A549 treated with dexamethasone at 1 μM for 4 hours (cell line): ENCODE results near the gene DHRS1. TPM values are rescaled to one million over a fixed set of nuclear protein-coding genes. Genes with fewer than 3 reads are reported as not detected.

Experiments used
- total RNA-seq: library from RNA; stranded (reverse); fragments of 200-300 nt; extraction: Qiagen RNA extraction; gene quantifications from 5 replicates; pipeline ENCODE4 v1.2.3, GENCODE V29; 2022

Gene DHRS1
- total RNA-seq = 9.3 to 12.6 TPM (median 11.1 TPM) in 5 replicates

GRCh38 chr14:24299255-24300191, at the start of gene DHRS1, which contains the start of gene NOP9:
Gene DHRS1 (minus strand): TSS chr14:24299780. CDS start chr14:24299106, 674 bp downstream.
Gene NOP9 (plus strand): TSS chr14:24299850. CDS start chr14:24299955, 105 bp downstream.

DNA sequence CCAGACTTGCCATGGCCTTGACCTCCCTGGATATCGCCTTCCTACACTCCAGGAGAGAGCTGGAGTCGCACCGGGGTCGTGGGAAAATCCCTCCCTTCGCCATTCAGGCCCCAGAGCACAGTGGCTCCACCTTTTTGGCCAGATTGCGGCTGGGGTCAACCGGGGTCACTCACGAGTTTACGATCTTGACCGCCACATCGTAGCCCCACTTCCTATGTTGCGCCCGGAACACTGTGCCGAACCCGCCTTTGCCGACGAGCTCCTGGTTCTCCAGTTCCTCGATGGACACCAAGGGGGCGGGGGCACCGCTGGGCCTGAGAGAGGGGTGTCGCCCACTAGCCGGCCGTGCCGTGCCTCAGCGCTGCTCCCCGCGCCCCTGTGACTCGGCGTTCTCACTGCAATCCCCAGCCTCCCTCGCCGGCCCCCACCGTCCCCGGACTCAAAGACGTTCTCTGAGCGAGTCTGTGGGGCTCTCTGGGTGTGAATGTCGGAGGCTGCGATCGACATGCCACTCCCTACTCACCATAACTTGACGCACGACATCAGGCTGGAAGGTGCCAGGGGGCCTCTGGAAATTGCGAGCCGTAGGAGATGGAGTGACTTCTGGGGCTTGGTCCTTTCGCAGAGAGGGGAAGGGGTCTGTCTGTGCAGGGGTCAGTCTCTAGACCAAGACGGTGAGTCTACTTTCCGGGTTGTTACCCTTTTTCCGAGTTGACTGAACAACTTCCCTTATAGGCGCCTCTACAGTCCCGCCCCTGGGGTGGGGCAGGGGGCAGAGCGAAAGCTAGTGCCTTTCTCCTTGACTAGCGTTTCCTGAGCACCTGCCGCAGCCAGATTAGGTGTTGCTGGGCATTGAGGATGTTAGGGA, 39.9 kb upstream of the DHRS1 start, which contains the start of gene RIPK3:
TSS of gene RIPK3 (minus strand) at position 708 of the 868 bp plus-strand sequence. CDS start at position 543, 165 bp downstream.

DNA sequence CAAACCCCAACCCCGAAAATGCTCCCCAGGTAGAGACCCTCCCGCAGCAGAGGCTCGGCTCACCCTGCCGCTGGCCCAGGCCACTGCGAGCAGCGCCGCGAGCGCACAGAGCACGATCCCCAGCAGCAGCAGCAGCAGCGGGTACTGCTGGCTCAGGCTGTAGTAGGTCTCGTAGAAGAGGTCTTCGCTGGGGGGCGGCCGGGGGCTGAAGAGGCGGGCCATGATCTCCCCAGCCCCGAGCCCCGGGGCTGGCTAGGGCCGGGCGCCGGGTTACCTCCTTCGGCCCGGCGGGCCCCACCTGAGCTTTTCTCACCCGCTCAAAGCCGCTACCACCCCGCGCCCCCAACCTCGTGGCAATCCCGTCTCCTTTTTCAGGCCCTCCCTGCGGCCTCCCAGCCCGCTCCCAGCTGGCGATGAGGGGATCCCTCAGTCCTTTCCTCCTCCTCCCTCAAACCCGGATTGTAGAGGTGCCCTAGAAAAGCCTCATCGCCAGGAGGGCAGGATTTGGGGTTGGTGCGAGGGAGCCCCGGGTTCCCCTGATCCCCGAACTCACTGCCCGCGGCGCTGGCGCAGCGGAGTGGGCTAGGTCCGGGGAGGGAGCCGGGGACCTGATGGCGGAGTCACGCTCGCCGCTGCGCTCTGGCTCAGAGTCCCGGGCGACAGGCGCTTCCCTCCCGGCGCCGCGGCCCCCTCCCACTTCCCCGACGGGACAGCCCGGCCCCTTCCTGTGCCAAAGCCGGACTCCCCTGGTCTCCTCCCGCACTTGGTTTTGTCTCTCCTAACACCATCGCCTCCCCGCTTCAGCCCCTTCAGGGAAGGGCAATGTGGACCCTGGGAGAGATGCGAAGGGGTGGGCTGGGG, 35.1 kb upstream of the DHRS1 start, which contains the start of gene ADCY4:
TSS of gene ADCY4 (minus strand) at position 641 of the 861 bp plus-strand sequence. CDS start at position 222, 419 bp downstream.

DNA sequence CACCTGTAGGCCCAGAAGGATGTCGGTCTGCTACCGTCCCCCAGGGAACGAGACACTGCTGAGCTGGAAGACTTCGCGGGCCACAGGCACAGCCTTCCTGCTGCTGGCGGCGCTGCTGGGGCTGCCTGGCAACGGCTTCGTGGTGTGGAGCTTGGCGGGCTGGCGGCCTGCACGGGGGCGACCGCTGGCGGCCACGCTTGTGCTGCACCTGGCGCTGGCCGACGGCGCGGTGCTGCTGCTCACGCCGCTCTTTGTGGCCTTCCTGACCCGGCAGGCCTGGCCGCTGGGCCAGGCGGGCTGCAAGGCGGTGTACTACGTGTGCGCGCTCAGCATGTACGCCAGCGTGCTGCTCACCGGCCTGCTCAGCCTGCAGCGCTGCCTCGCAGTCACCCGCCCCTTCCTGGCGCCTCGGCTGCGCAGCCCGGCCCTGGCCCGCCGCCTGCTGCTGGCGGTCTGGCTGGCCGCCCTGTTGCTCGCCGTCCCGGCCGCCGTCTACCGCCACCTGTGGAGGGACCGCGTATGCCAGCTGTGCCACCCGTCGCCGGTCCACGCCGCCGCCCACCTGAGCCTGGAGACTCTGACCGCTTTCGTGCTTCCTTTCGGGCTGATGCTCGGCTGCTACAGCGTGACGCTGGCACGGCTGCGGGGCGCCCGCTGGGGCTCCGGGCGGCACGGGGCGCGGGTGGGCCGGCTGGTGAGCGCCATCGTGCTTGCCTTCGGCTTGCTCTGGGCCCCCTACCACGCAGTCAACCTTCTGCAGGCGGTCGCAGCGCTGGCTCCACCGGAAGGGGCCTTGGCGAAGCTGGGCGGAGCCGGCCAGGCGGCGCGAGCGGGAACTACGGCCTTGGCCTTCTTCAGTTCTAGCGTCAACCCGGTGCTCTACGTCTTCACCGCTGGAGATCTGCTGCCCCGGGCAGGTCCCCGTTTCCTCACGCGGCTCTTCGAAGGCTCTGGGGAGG, 11.3 kb upstream of the DHRS1 start, which contains the start of gene LTB4R:
TSS of gene LTB4R (plus strand) at position 857 of the 959 bp plus-strand sequence. CDS start 4,150 bp downstream, outside the sequence.

DNA sequence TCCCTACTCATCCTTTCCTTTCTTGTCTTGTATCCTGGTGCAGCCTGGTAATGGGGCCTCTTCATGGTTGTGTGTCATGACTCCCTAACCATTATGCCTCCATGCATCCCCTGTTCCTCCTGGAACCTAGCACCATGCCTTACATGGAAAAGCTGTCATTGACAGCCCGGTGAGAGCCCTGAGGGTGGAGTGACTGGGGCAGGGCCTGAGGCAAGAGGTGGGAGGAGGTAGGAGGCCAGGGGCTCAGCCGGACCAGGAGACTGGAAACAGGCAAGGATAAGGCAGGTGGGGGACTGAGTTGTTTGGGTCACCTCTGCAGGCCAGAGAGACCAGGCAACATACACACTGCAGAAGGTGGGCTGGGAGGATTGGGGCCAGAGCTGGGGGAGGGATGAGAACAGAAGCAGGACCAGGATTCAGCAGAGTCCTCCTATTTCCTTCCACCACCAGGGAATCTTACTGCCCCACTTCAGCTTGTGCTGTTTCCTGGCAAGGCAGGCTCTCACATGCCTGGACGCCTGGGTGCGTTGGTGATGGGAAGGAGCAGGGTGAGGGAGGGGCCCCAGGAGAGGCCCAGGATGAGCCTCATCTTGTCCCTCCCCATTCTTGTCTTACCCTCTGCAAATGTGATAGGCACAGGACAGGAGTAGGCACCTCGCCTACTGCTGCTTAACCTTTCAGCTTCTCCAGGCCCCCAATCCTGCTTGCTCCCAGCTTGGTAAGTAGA, 10.1 kb upstream of the DHRS1 start, which contains the start of gene LTB4R2:
TSS of gene LTB4R2 (plus strand) at position 603 of the 727 bp plus-strand sequence. CDS start 525 bp downstream, outside the sequence.

GRCh38 chr14:24307575-24308341, 8.2 kb upstream of the DHRS1 start, which contains the start of gene CIDEB:
Gene CIDEB (minus strand): TSS chr14:24307977. CDS start chr14:24307858, 119 bp downstream.

GRCh38 chr14:24271134-24271833, 28.3 kb downstream of the DHRS1 start, which contains the start of gene RABGGTA:
Gene RABGGTA (minus strand): TSS chr14:24271597. CDS start chr14:24271115, 482 bp downstream.

DNA sequence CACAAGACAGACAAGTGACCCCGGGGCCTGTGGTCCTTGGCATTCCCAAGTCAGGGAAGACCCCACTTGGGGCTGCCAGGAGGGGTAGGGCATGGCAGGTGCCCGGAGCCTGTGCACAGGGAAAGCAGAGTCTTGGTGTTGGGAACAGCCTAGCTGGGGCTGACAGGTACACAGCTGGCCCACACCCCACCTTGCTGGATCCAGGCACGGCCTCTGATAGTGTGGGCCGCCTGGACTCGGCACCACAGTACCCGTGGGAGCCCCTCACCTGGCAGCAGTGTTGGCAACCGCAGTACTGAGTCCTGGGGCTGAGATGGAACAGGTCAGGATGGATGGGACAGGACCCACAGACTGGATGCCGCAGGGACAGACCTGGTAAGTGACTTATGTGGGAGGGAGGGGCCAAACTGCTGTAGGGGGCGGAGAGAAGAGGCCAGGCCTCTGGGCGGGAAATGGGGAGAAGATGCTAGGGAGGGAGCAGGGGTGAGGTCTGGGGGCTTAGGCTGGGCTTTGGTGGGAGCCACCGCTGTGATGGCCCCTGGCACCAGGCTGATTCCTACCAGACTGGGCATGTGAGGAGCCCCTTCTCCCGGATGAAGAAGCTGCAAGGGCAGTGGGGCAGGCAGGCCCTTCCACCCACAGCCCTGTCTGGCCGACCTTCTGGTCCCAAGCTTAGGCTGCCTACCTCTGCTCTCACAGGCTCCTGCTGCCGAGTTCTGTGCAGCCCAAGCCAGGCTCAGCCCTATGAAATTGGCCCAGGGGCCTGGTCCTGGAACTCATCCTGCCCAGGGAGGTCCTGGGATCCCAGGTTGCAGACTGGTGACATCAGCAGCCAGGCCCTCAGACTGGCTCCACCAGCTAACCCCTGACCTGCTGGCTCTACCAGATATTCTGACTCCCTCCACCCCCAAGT, 36.5 kb downstream of the DHRS1 start, which contains the start of gene TGM1:
TSS of gene TGM1 (minus strand) at position 357 of the 913 bp plus-strand sequence. CDS start 825 bp downstream, outside the sequence.

Other genes with a start within 250 kb of the DHRS1 start
- gene CARMIL3, start 247.8 kb downstream of the DHRS1 start, total RNA-seq = 0.29 to 0.86 TPM (median 0.53 TPM) in 5 replicates
- 0.06 to 0.34 TPM (median 0.13 TPM) in 5 replicates for gene CPNE6, start 228.2 kb downstream of the DHRS1 start, total RNA-seq
- gene PCK2, start 205.5 kb downstream of the DHRS1 start, total RNA-seq = 15.7 to 23.6 TPM (median 21.3 TPM) in 5 replicates
- gene DCAF11, start 185.0 kb downstream of the DHRS1 start, total RNA-seq = 21.0 to 23.9 TPM (median 22.6 TPM) in 5 replicates
- 0.60 to 1.2 TPM (median 0.86 TPM) in 5 replicates for gene NRL, start 184.8 kb downstream of the DHRS1 start, total RNA-seq
- 0.09 to 0.16 TPM (median 0.14 TPM) in 3 of 5 replicates, not detected in the others for gene FITM1, start 169.1 kb downstream of the DHRS1 start, total RNA-seq
- 138 to 176 TPM (median 145 TPM) in 5 replicates for gene PSME1, start 163.6 kb downstream of the DHRS1 start, total RNA-seq
- 47.5 to 52.9 TPM (median 49.0 TPM) in 5 replicates for gene EMC9, start 158.2 kb downstream of the DHRS1 start, total RNA-seq
- 137 to 183 TPM (median 150 TPM) in 5 replicates for gene PSME2, start 153.2 kb downstream of the DHRS1 start, total RNA-seq
- 22.5 to 40.0 TPM (median 36.1 TPM) in 5 replicates for gene RNF31, start 152.3 kb downstream of the DHRS1 start, total RNA-seq
- gene IRF9, start 138.5 kb downstream of the DHRS1 start, total RNA-seq = 15.8 to 20.8 TPM (median 16.9 TPM) in 5 replicates
- gene REC8, start 127.7 kb downstream of the DHRS1 start, total RNA-seq = 2.7 to 6.1 TPM (median 3.4 TPM) in 5 replicates
- 68.8 to 105 TPM (median 97.4 TPM) in 5 replicates for gene IPO4, start 111.0 kb downstream of the DHRS1 start, total RNA-seq
- gene TM9SF1, start 104.3 kb downstream of the DHRS1 start, total RNA-seq = 58.4 to 67.4 TPM (median 65.1 TPM) in 5 replicates
- not detected in 5 replicates for gene TSSK4, start 94.1 kb downstream of the DHRS1 start, total RNA-seq
- gene CHMP4A, start 86.3 kb downstream of the DHRS1 start, total RNA-seq = 81.0 to 115 TPM (median 82.9 TPM) in 5 replicates
- gene MDP1, start 83.7 kb downstream of the DHRS1 start, total RNA-seq = 23.3 to 28.2 TPM (median 26.8 TPM) in 5 replicates
- 414 to 527 TPM (median 420 TPM) in 5 replicates for gene NEDD8, start 67.4 kb downstream of the DHRS1 start, total RNA-seq
- 52.0 to 70.3 TPM (median 55.1 TPM) in 5 replicates for gene GMPR2, start 66.9 kb downstream of the DHRS1 start, total RNA-seq
- 30.5 to 38.0 TPM (median 34.9 TPM) in 5 replicates for gene TINF2, start 57.2 kb downstream of the DHRS1 start, total RNA-seq
- 0.82 to 1.4 TPM (median 1.1 TPM) in 5 replicates for gene TGM1, start 36.6 kb downstream of the DHRS1 start, total RNA-seq
- 13.5 to 15.8 TPM (median 14.7 TPM) in 5 replicates for gene RABGGTA, start 28.2 kb downstream of the DHRS1 start, total RNA-seq
- 12.5 to 17.2 TPM (median 17.2 TPM) in 5 replicates for gene NOP9, start 70 bp upstream of the DHRS1 start, total RNA-seq
- gene CIDEB, start 8.2 kb upstream of the DHRS1 start, total RNA-seq = 0.12 to 0.32 TPM (median 0.14 TPM) in 4 of 5 replicates, not detected in the other
- gene LTB4R2, start 10.4 kb upstream of the DHRS1 start, total RNA-seq = 1.3 to 5.0 TPM (median 3.6 TPM) in 5 replicates
- 2.7 to 6.5 TPM (median 4.3 TPM) in 5 replicates for gene LTB4R, start 11.7 kb upstream of the DHRS1 start, total RNA-seq
- 0.08 TPM in 1 of 5 replicates, not detected in the others for gene ADCY4, start 35.3 kb upstream of the DHRS1 start, total RNA-seq
- 0.09 TPM in 1 of 5 replicates, not detected in the others for gene RIPK3, start 40.2 kb upstream of the DHRS1 start, total RNA-seq
- 0.09 to 0.28 TPM (median 0.15 TPM) in 5 replicates for gene NFATC4, start 68.4 kb upstream of the DHRS1 start, total RNA-seq
- 0.30 to 0.58 TPM (median 0.49 TPM) in 5 replicates for gene NYNRIN, start 99.2 kb upstream of the DHRS1 start, total RNA-seq
- 0.84 to 1.3 TPM (median 1.0 TPM) in 5 replicates for gene CBLN3, start 129.9 kb upstream of the DHRS1 start, total RNA-seq
- 21.0 to 29.0 TPM (median 26.8 TPM) in 5 replicates for gene KHNYN, start 130.2 kb upstream of the DHRS1 start, total RNA-seq
- 37.6 to 50.9 TPM (median 44.9 TPM) in 5 replicates for gene SDR39U1, start 143.0 kb upstream of the DHRS1 start, total RNA-seq
- gene CMA1, start 208.5 kb upstream of the DHRS1 start, total RNA-seq = not detected in 5 replicates